ENCODE results near the gene SIGLEC9.
"Not testable (repeated sequence)": the region's sequence is repeated elsewhere in the genome, so short reads cannot be mapped to it uniquely, and the experiment has no call there.

SIGLEC9 gene

DNA sequence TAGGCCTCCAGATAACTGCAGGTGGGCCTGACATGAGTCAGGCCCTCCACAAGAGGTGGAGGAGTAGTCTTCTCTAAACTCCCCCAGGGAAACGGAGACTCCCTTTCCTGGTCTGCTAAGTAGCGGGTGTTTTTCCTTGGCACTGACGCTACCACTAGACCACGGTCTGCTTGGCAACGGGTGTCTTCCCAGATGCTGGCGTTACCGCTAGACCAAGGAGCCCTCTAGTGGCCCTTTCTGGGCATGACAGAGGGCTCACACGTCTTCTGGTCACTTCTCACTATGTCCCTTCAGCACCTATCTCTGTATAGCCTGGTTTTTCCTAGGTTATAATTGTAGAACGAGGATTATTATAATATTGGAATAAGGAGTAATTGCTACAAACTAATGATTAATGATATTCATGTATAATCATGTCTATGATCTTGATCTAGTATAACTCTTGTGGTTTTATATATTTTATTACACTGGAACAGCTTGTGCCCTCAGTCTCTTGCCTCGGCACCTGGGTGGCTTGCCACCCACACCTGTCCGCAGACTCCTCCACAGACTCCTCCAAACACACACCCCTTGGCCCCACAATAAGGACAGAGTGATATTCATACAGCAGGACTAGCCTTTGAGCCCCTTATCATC is 44.7 kb downstream of the SIGLEC9 start:
- not testable (repeated sequence) for H3K27ac ChIP-seq (ENCODE audit: low read depth in 2 of 2, low read length in 2 of 2)

DNA sequence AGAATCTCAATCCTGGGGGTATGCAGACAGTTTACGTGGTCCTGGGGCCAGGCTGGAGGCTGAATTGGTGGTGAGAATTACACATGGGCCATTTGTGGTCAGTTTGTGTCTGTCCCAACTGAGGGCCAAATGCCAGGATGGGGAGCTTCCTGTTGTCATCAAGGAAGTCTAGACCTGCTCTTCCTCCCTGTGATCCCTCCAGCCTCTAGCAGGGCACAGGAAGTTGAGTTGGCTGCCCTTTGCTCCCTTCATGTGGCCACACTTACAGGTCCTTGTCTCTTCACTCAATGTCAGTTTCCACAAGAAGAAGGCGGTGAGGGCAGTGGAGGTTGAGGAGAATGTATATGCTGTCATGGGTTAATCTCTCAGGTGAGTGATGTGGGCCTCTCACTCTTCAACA is 47.5 kb downstream of the SIGLEC9 start:
- no peak overlapping the region for H3K4me3 ChIP-seq (ENCODE audit: low read length in 2 of 2)
- H3K27me3 ChIP-seq (ENCODE audit: control insufficient read depth in 2 of 2, insufficient read depth in 2 of 2, low read length in 2 of 2) = peaks cover 0 to 2% of the 10 kb centered on the region in 2 donors
- H3K9ac ChIP-seq (ENCODE audit: low read depth in 1 of 2, low read length in 2 of 2) = no peak overlapping the region
- H3K9me3 ChIP-seq (ENCODE audit: control insufficient read depth in 2 of 2, low read length in 2 of 2) = no peaks in the 10 kb centered on the region
- no peak overlapping the region for H3K27ac ChIP-seq (ENCODE audit: low read depth in 2 of 2, low read length in 2 of 2)
- H3K4me1 ChIP-seq (ENCODE audit: control insufficient read depth in 2 of 2, insufficient read depth in 2 of 2, low read length in 2 of 2) = no peaks in the 10 kb centered on the region
- H3K36me3 ChIP-seq (ENCODE audit: control insufficient read depth in 2 of 2, insufficient read depth in 2 of 2, low read length in 2 of 2) = no peaks in the 10 kb centered on the region

More for the DNA sequence above, 44.7 kb downstream of the SIGLEC9 start:
- H3K9ac ChIP-seq (ENCODE audit: low read depth in 1 of 2, low read length in 2 of 2); H3K36me3 ChIP-seq (ENCODE audit: control insufficient read depth in 2 of 2, insufficient read depth in 2 of 2, low read length in 2 of 2); H3K4me1 ChIP-seq (ENCODE audit: control insufficient read depth in 2 of 2, insufficient read depth in 2 of 2, low read length in 2 of 2); H3K27me3 ChIP-seq (ENCODE audit: control insufficient read depth in 2 of 2, insufficient read depth in 2 of 2, low read length in 2 of 2); H3K9me3 ChIP-seq (ENCODE audit: control insufficient read depth in 2 of 2, low read length in 2 of 2); H3K4me3 ChIP-seq (ENCODE audit: low read length in 2 of 2): not testable (repeated sequence)

DNA sequence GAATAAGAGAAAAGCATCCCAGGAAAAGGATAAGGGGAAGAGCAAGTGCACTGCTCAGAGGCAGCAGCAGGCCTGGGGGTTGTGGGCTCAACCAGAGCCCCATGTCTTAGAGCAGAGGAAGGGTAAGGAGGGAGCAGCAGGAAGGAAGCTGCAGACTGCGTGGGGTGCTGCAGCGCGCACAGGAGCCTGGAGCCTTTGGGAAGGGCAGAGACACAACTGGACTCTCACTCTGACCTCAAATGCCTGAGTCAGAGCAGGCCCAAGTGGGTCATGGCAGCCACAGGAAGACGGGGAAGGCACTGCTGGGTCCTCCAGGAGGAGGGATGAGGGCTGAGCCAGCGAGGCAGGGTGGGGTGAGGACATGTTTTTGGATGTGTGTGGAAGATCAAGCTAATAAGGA is 49.0 kb downstream of the SIGLEC9 start:
- no peaks in the 10 kb centered on the region for H3K4me1 ChIP-seq (ENCODE audit: control insufficient read depth in 2 of 2, insufficient read depth in 2 of 2, low read length in 2 of 2)
- H3K27me3 ChIP-seq (ENCODE audit: control insufficient read depth in 2 of 2, insufficient read depth in 2 of 2, low read length in 2 of 2) = peaks cover 0 to 2% of the 10 kb centered on the region in 2 donors
- no peaks in the 10 kb centered on the region for H3K36me3 ChIP-seq (ENCODE audit: control insufficient read depth in 2 of 2, insufficient read depth in 2 of 2, low read length in 2 of 2)

DNA sequence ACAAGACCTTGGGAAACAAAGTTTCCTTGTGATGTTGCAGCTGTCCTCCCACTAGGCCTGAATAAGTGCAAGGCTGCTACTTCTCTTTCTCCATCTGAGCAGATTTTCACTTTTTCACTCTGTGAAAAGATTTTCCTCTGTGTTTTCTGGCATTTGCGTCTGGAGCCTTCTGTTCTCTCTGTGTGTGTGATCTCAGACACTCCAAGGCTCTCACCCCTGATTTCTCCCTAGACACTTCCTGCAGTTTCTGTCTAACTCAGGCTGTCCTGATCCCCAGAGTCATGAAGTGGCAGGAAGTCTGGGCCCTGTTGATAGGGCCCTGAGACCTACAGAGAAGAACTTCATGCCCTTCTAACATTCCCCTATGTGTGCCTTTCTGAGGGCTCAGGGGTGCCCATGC is 54.5 kb downstream of the SIGLEC9 start:
- no peak overlapping the region for H3K27ac ChIP-seq (ENCODE audit: low read depth in 2 of 2, low read length in 2 of 2)
- no peaks in the 10 kb centered on the region for H3K4me1 ChIP-seq (ENCODE audit: control insufficient read depth in 2 of 2, insufficient read depth in 2 of 2, low read length in 2 of 2)
- no peak overlapping the region for H3K4me3 ChIP-seq (ENCODE audit: low read length in 2 of 2)
- no peaks in the 10 kb centered on the region for H3K27me3 ChIP-seq (ENCODE audit: control insufficient read depth in 2 of 2, insufficient read depth in 2 of 2, low read length in 2 of 2)
- H3K9me3 ChIP-seq (ENCODE audit: control insufficient read depth in 2 of 2, low read length in 2 of 2) = no peaks in the 10 kb centered on the region
- no peak overlapping the region for H3K9ac ChIP-seq (ENCODE audit: low read depth in 1 of 2, low read length in 2 of 2)
- H3K36me3 ChIP-seq (ENCODE audit: control insufficient read depth in 2 of 2, insufficient read depth in 2 of 2, low read length in 2 of 2) = no peaks in the 10 kb centered on the region

More for the DNA sequence above, 49.0 kb downstream of the SIGLEC9 start:
- Histone ChIP-seq H3K27ac (ENCODE audit: low read depth in 2 of 2, low read length in 2 of 2) (no peak overlapping the region), H3K9ac (ENCODE audit: low read depth in 1 of 2, low read length in 2 of 2) (no peak overlapping the region), H3K4me3 (ENCODE audit: low read length in 2 of 2) (no peak overlapping the region), H3K9me3 (ENCODE audit: control insufficient read depth in 2 of 2, low read length in 2 of 2) (no peaks in the 10 kb centered on the region)
